ENCODE results near the gene POLDIP2. TPM values are rescaled to one million over a fixed set of nuclear protein-coding genes. Genes with fewer than 3 reads are reported as not detected.
A peak's percentile ranks its signal among the peaks of the same experiment; 100 is the strongest.

Gene POLDIP2
- total and polyA plus RNA-seq, 2 of the 13 experiments (the other 11 are each of a cell fraction or from before 2014, with no cell fraction given) = 85.9 to 114 TPM

- TF ChIP-seq, protein P1, sequence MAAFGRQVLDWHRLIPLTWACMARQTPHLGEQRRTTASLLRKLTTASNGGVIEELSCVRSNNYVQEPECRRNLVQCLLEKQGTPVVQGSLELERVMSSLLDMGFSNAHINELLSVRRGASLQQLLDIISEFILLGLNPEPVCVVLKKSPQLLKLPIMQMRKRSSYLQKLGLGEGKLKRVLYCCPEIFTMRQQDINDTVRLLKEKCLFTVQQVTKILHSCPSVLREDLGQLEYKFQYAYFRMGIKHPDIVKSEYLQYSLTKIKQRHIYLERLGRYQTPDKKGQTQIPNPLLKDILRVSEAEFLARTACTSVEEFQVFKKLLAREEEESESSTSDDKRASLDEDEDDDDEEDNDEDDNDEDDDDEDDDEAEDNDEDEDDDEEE (CRISPR knock-in tag; IDR thresholded peaks at IDR 0.05) = 0 out of 2 replicates have a peak, but pooled peaks have one; percentile 46
- TF ChIP-seq ZNF530 (CRISPR knock-in tag; IDR thresholded peaks at IDR 0.05; ENCODE audit: low read depth) (0 out of 2 replicates have a peak, but pooled peaks have one; percentile 39), ZFY (CRISPR knock-in tag; IDR thresholded peaks at IDR 0.05) (peak; percentile 60), RBM39 (IDR thresholded peaks at IDR 0.05; ENCODE audit: low read depth, low read length, poor library complexity, severe bottlenecking) (no peak), FOSL2 (CRISPR knock-in tag; IDR thresholded peaks at IDR 0.05) (peak; percentile 43; the same call in 1 of the 2 replicates), ZNF772 (CRISPR knock-in tag; IDR thresholded peaks at IDR 0.05) (0 out of 2 replicates have a peak, but pooled peaks have one; percentile 45), ZNF44 (CRISPR knock-in tag; IDR thresholded peaks at IDR 0.05) (no peak), PBX3 (CRISPR knock-in tag; IDR thresholded peaks at IDR 0.05; ENCODE audit: borderline replicate concordance) (no peak), HNRNPL (IDR thresholded peaks at IDR 0.05; ENCODE audit: low read depth, low read length) (peak; percentile 94), ZSCAN5A (CRISPR knock-in tag; IDR thresholded peaks at IDR 0.05; ENCODE audit: borderline replicate concordance) (no peak), NAIF1 (CRISPR knock-in tag; IDR thresholded peaks at IDR 0.05; ENCODE audit: borderline replicate concordance) (no peak), NRL (CRISPR knock-in tag; IDR thresholded peaks at IDR 0.05; ENCODE audit: borderline replicate concordance) (peak; percentile 42; the same call in 1 of the 2 replicates), ZNF878 (CRISPR knock-in tag; IDR thresholded peaks at IDR 0.05) (no peak), TSC22D2 (CRISPR knock-in tag; IDR thresholded peaks at IDR 0.05; ENCODE audit: borderline replicate concordance) (no peak), ZNF274 (CRISPR knock-in tag; IDR thresholded peaks at IDR 0.05) (no peak), SRSF1 (optimal IDR thresholded peaks at IDR 0.05; ENCODE audit: low read depth, low read length) (no peak), PLRG1 (conservative IDR thresholded peaks at IDR 0.05) (no peak), GFI1 (CRISPR knock-in tag; IDR thresholded peaks at IDR 0.05; ENCODE audit: borderline replicate concordance) (no peak), ZNF12 (CRISPR knock-in tag; IDR thresholded peaks at IDR 0.05) (no peak), FOSL1 (CRISPR knock-in tag; IDR thresholded peaks at IDR 0.05; ENCODE audit: borderline replicate concordance) (no peak), ZBTB3 (CRISPR knock-in tag; IDR thresholded peaks at IDR 0.05; ENCODE audit: borderline replicate concordance, low read depth) (no peak), MTA3 (CRISPR knock-in tag; IDR thresholded peaks at IDR 0.05) (no peak), ZNF597 (CRISPR knock-in tag; IDR thresholded peaks at IDR 0.05) (no peak)
- TF ChIP-seq, protein P2, sequence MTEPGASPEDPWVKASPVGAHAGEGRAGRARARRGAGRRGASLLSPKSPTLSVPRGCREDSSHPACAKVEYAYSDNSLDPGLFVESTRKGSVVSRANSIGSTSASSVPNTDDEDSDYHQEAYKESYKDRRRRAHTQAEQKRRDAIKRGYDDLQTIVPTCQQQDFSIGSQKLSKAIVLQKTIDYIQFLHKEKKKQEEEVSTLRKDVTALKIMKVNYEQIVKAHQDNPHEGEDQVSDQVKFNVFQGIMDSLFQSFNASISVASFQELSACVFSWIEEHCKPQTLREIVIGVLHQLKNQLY (CRISPR knock-in tag; IDR thresholded peaks at IDR 0.05) = no peak
Observed at GRCh38 chr17:28404812-28405570, 47.7 kb upstream of the POLDIP2 start (continued).
